DMS53 (cell line): Measurements from ENCODE around the gene USP40.

Experiments
- DNase-seq: peaks from one replicate; lab custom pipeline; 2025; lab: John Stamatoyannopoulos, UW

The USP40 gene

GRCh38 chr2:233495503-233496496, 70.8 kb downstream of the USP40 start:
- DNase-seq: no peak

- no peak for DNase-seq
Observed at GRCh38 chr2:233492751-233493150, 73.8 kb downstream of the USP40 start.

- DNase-seq: no peak
Observed at GRCh38 chr2:233492078-233492477, 74.5 kb downstream of the USP40 start.

GRCh38 chr2:233491326-233491725, 75.3 kb downstream of the USP40 start:
- no peak for DNase-seq

DNA sequence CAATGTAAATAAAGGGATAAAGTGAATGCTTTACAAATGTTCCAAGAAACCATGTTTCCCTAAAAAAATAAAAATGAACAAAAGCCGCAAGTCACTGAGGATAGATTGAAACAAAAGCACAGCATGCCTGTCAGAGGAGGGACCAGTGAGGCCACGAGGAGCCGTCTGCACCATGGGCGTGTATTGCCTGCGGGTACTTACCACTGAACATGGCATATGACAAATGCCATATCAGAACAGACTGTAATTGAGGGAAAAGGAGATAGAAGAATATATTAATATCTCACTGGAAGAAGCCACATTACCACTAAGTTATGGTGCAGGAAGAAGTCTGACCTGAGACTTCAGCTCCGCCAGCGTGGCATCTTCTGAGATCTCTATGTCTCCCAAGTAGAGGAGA, 75.8 kb downstream of the USP40 start:
- DNase-seq: no peak

GRCh38 chr2:233489666-233490065, 76.9 kb downstream of the USP40 start:
- DNase-seq: no peak

DNA sequence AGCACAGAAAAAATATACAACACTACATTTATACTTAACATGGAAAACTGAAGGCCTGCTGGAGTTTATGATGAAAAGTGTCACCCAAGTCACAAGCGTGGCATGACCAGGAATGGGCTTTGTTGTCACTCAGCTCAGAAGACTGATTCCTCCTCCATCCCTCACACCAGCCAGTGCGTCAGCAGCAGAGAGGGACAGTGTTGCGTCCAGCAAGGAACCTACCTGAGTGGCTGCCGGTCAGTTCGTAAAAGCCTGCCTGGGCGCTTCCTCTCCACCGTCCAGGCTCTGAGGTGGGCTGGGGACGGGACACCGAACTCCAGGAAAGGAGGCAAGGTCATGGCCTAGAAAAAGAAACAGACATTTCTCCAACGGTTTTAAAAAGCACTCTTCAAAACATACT, 77.4 kb downstream of the USP40 start:
- DNase-seq: no peak

- no peak for DNase-seq
Observed at GRCh38 chr2:233487748-233488345, 78.7 kb downstream of the USP40 start.

- no peak for DNase-seq
Observed at GRCh38 chr2:233486778-233487552, 79.6 kb downstream of the USP40 start.

- DNase-seq: no peak
Observed at GRCh38 chr2:233486357-233486756, 80.2 kb downstream of the USP40 start.

DNA sequence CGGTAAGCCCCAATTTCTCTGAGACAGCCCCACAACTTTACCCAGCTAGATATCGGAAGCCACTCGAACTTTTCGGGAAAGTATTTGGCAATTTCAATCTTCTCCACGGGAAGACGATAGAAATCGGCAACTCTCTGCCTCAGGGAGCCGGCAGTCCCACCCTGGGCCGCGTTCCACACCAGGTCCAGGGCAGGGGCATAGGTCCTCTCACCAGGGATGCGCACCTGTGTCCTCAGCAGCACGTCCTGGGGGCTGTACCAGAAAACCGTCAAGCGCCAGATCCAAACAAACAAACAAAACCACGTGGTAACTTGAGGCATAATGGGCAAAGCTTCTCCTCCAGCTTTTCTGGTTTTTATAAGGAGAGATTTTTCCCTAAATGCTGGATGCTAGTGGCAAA, 80.9 kb downstream of the USP40 start:
- no peak for DNase-seq

- DNase-seq: no peak
Observed at GRCh38 chr2:233482616-233483015, 84.0 kb downstream of the USP40 start.

DNA sequence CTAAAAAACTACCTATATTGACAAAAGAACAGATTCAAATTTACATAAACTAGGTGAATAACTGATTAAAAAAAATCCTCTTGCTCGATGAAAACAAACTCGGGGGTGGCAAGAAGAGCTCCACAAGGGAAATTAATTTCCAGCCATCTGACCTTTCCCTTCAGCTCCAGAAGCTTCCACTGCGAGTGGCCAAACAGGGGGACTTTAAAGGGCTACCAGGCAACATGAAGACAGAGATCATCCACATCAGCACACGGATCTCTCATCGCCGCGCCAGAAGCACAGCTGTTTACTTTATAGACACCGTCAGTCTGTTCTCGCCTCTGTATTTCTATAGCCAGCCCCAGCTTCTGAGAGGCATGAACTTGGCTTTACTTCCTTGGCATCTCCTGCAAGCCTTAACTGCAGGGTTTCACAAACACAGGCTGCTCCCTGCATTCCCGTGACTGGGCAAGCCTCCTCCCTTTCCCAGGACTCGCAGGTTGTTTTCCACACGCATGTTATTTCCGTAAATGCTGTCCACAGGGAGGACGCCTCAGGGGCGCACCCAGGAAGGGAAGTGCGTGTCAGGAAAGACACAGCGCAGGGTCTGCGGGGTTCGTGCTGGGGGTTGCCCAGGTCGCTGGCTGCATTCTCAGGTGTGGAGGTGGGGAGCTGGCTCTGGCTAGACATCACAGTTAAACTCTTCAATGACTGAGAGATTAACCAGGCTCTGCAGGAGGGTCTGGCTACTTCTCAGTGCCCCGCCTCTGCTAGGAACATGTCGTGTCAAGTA, 85.0 kb downstream of the USP40 start:
- peak; percentile 41 for DNase-seq

- peak; percentile 93 for DNase-seq
Observed at GRCh38 chr2:233480490-233481202, 85.9 kb downstream of the USP40 start.

DNA sequence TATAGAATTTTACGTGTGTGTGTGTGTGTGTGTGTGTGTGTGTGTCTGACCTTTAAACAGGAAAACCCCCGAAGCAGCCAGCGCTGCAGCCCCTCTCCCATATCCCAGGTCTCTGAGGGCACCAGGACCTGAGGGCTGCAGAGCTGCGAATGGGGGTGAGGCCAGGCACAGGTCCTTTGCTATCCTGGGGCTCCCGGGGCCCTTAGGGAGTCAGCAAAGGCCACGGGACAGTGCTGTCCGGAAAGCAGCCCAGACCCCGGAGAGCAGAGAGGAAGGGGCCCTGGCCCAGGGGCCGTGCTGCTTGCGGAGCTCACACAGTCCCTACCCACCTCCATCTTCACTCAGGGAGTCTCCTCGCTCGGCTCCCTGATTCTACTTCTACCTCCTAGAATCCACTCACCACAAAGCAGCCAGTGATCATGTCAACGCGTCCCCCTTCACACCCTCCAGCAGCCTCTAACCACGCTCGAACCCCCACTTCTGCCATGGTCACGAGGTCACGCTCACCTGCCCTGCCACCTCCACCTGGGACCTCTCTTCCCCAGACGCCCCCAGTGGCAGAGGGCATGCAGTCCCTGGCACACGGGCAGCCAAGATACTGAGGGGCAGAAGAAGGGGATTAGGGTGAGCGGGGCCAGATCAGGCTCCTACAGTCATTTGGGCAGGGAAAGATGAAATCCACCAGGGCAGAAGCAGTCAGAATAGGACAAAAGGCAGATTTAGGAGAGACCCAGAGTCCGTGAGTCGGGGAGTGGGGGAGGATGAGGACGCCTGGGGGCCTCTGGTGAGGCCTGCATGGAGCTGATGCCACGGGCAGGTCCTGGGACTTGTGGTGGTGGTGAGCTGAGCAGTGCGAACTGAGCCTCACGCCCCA, 86.7 kb downstream of the USP40 start:
- peak; percentile 25 for DNase-seq

DNA sequence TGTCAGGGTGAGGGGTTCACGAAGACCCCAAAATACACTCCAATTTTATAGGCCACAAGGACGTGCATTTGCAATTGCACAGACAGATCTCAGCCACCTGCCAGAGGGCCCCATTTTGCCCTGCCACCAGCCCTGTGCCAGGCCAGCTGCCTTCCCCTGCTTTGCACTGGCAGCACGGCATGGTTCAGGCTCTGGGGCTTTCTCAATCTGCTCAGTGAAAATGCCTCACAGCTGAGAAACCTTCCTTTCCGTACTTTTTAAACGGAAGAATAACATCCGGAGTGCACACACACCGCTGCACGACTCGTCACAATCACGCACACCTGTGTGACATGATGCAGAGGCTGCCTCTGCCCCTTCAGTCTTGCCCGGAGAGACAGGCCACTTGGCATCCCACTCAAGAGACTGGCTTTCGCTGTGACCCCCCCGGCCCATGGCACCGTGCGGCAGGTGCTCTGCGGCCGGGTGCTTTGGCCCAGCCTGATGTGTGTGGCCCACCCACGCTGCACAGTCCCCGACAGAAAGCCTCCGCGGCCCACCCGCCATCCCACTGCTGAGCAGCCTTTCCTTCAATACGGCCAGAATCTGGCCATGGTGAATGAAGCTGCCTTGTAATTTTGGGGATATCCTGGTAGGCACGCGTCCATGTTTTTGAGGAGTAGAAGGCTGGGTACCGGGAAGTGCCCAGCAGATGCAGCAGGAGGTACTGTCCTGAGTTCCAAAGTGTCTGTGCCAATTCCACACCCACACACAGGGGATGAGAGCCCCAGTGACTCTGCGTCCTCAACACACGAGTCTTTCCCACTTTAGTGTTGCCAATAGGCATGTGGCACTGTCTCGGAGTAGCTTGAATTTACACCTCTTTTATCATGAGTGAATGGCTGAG, 88.8 kb downstream of the USP40 start:
- DNase-seq: no peak

DNA sequence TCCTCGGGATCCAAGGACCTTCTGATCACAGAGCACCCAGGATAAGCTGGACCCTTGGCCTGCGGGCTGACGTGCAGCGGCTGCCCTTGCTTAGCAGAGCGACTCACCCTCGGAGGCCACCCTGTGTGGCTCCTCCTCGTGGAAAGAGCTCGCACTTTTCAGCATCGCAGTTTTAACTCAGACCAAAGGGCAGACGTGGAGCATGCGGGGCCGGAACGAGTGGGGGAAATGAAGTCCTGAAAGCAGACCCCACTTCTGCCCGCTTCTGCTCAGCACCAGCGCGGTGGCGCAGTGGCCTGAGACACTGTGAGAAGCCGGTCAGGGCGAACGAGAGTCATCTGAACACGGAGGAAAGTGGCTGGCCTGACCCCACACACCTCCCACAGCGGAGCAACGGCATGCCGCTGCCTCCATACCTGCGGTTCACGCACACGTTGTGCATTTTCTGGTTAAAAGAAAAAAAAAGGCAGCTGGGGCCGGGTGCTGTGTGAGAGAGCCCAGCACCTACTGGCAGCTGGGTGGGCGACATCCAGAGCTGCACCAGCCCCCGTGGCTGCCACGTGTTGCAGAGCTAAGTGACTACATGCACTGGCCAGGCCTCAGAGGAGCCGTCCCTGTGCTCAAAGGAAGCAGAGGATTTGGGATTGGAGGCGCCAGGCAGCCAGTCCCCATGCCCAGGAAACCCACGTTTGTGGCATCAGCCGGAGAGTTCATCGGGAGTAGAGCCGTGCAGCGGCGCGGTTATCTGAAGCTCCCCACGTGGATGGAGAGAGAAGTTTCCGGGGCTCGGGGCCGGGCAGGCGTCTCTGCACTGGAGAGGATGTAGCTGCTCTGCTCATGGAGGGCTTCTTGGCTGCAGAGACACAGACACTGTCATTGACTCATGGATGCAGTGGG, 89.7 kb downstream of the USP40 start:
- no peak for DNase-seq

DNA sequence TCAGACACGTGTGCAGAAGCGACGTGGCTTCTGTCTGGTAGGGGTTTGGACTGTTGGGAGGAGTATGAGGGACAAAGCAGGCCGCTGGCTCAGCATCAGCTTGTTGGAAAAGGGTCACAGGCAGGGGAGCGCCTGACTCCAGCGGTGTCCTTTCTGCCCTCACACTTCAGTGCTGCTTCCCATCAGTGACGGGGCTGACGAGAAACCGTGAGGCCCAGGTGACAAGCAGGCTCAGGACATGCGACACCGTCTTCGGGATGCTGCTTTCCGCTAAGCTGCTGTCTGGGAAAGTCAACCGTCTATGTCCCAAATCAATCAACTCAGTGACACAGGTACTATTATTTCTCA, 90.5 kb downstream of the USP40 start:
- no peak for DNase-seq
